PC-9 (cell line): ENCODE data around the gene INPP4A. TPM values are rescaled to one million over a fixed set of nuclear protein-coding genes. Genes with fewer than 3 reads are reported as not detected.
A peak's percentile ranks its signal among the peaks of the same experiment; 100 is the strongest.

Source experiments
- BruUV-seq: library from RNA; stranded (reverse); fragments of 400-500 nt; replicated peaks from 2 replicates; lab custom pipeline; 2021; lab: Mats Ljungman, UMichigan
- CTCF ChIA-PET: fragments of 300-600 bp; sonication (Branson Sonifier 250); formaldehyde crosslinking; loops from one replicate; lab custom pipeline; 2022; ENCODE audit warnings: antibody characterized with exemption; lab: Charles Lee
- POLR2A ChIA-PET: fragments of 300-600 bp; sonication (Branson Sonifier 250); formaldehyde crosslinking; loops from one replicate; lab custom pipeline; 2022; ENCODE audit warnings: antibody characterized with exemption; ENCODE audit not compliant: unreplicated experiment; lab: Charles Lee
- DNase-seq, 2 experiments: peaks; one replicate each; pipeline versions ENCODE4 v3.0.0 to v3.0.0-alpha.2; 2015 to 2022; ENCODE audit warnings: mixed read lengths in 1 of 2
- H2AFZ ChIP-seq: fragments of 200-600 bp; sonication (generic); 2 replicates; pipeline ENCODE4 v1.8.1; 2017; ENCODE audit warnings: antibody characterized with exemption
- H3F3A ChIP-seq: fragments of 200-600 bp; sonication (generic); 2 replicates; pipeline ENCODE4 v1.8.1; 2017; ENCODE audit warnings: antibody characterized with exemption, mild to moderate bottlenecking, low read depth; ENCODE audit not compliant: insufficient read depth
- H3K27ac ChIP-seq: fragments of 200-600 bp; sonication (generic); 2 replicates; pipeline ENCODE4 v1.6.1; 2016; ENCODE audit warnings: mixed run types
- H3K27me3 ChIP-seq: fragments of 200-600 bp; sonication (generic); 2 replicates; pipeline ENCODE4 v1.6.1; 2016; ENCODE audit warnings: low read depth, mixed run types; ENCODE audit not compliant: insufficient read depth
- H3K36me3 ChIP-seq: fragments of 200-600 bp; sonication (generic); 2 replicates; pipeline ENCODE4 v1.6.1; 2016; ENCODE audit warnings: low read depth, mixed run types
- H3K4me1 ChIP-seq: fragments of 200-600 bp; sonication (generic); replicated peaks from 2 replicates; pipeline ENCODE4 v1.6.1; 2016; ENCODE audit warnings: mixed run types; ENCODE audit not compliant: insufficient read depth
- H3K4me2 ChIP-seq: fragments of 200-600 bp; sonication (generic); 2 replicates; pipeline ENCODE4 v1.6.1; 2017; ENCODE audit warnings: mixed run types
- H3K4me3 ChIP-seq: fragments of 200-600 bp; sonication (generic); 2 replicates; pipeline ENCODE4 v1.6.1; 2016; ENCODE audit warnings: mixed run types
- H3K79me2 ChIP-seq: fragments of 200-600 bp; sonication (generic); 2 replicates; pipeline ENCODE4 v1.6.1; 2017; ENCODE audit warnings: low read depth, mixed run types
- H3K9me2 ChIP-seq: fragments of 200-600 bp; sonication (generic); 2 replicates; pipeline ENCODE4 v1.8.1; 2017; ENCODE audit warnings: mild to moderate bottlenecking; ENCODE audit not compliant: insufficient read depth
- H3K9me3 ChIP-seq: fragments of 200-600 bp; sonication (generic); 2 replicates; pipeline ENCODE4 v1.8.1; 2016; ENCODE audit warnings: low read depth; ENCODE audit not compliant: insufficient read depth
- H4K20me1 ChIP-seq: fragments of 200-600 bp; sonication (generic); 2 replicates; pipeline ENCODE4 v1.8.1; 2017; ENCODE audit not compliant: insufficient read depth
- EZH2 ChIP-seq: fragments of 200-600 bp; sonication (generic); IDR thresholded peaks from 2 replicates; pipeline ENCODE4 v1.8.0; 2017; ENCODE audit warnings: antibody characterized with exemption, low read depth
- intact Hi-C: fragments of 100-400 bp; cut with micrococcal nuclease; formaldehyde crosslinking; loops from one replicate; pipeline ENCODE4 v1.10.0; 2022; ENCODE audit not compliant: unreplicated experiment
- total RNA-seq: library from RNA; stranded (reverse); gene quantifications from 2 replicates; pipeline ENCODE4 v1.2.3, GENCODE V29; 2021
- TF ChIP-seq, protein P1 (sequence below): fragments of 200-600 bp; sonication (generic); conservative IDR thresholded peaks from 2 replicates; pipeline ENCODE4 v1.6.1; 2017; ENCODE audit warnings: mixed run types, antibody characterized with exemption, mild to moderate bottlenecking, moderate library complexity

The INPP4A gene
- total RNA-seq, 1 experiment from 2014 or later: 52.9 TPM

- TF ChIP-seq EZH2: no peak
- TF ChIP-seq, protein P1, sequence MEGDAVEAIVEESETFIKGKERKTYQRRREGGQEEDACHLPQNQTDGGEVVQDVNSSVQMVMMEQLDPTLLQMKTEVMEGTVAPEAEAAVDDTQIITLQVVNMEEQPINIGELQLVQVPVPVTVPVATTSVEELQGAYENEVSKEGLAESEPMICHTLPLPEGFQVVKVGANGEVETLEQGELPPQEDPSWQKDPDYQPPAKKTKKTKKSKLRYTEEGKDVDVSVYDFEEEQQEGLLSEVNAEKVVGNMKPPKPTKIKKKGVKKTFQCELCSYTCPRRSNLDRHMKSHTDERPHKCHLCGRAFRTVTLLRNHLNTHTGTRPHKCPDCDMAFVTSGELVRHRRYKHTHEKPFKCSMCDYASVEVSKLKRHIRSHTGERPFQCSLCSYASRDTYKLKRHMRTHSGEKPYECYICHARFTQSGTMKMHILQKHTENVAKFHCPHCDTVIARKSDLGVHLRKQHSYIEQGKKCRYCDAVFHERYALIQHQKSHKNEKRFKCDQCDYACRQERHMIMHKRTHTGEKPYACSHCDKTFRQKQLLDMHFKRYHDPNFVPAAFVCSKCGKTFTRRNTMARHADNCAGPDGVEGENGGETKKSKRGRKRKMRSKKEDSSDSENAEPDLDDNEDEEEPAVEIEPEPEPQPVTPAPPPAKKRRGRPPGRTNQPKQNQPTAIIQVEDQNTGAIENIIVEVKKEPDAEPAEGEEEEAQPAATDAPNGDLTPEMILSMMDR: no peak
- Histone ChIP-seq H3K27me3 (no peaks in the 10 kb centered on the region), H3K79me2 (peaks cover 96% of the 10 kb centered on the region), H3K9me3 (no peaks in the 10 kb centered on the region), H3K9me2 (no peaks in the 10 kb centered on the region), H4K20me1 (no peaks in the 10 kb centered on the region), H3K36me3 (no peaks in the 10 kb centered on the region), H3K4me1 (peaks cover 60% of the 10 kb centered on the region), H3K4me2 (no peak overlapping the region), H2AFZ (no peak overlapping the region), H3F3A (peaks cover 25% of the 10 kb centered on the region), H3K4me3 (no peak overlapping the region), H3K27ac (peak overlapping the region; percentile 92; the same call in 1 of the 2 replicates)
- CTCF ChIA-PET: no interaction called here
- no TSS peak for BruUV-seq
- POLR2A ChIA-PET: no interaction called here
- DNase-seq: no peak
- intact Hi-C loops: loop anchor here (5.0 kb wide), 1 partner anchor 47 kb away; no protein-coding TSS in a partner anchor
Measured at GRCh38 chr2:98455494-98455976, 10.9 kb downstream of the INPP4A start.

- ChIA-PET CTCF (interaction anchor here (0.5 to 1.0 kb wide), 2 partner anchors 44 to 191 kb away, joined by 3 read pairs; no protein-coding TSS in a partner anchor), POLR2A (interaction anchor here (0.6 to 0.7 kb wide), 4 partner anchors 9 to 166 kb away, joined by 3 to 12 read pairs (median 4); no protein-coding TSS in a partner anchor)
- no peaks in the 10 kb centered on the region for H3K27me3 ChIP-seq
- no peak overlapping the region for H2AFZ ChIP-seq
- peaks cover 25% of the 10 kb centered on the region for H3F3A ChIP-seq
- BruUV-seq: no TSS peak
- H3K36me3 ChIP-seq: no peaks in the 10 kb centered on the region
- H3K4me2 ChIP-seq: peak overlapping the region; percentile 58
- no peaks in the 10 kb centered on the region for H3K9me2 ChIP-seq
- H3K4me1 ChIP-seq: peaks cover 62% of the 10 kb centered on the region
- intact Hi-C loops: loop anchor here (1.0 to 5.0 kb wide), 2 partner anchors 26 to 45 kb away; no protein-coding TSS in a partner anchor
- peak; percentile 44 to 94 for DNase-seq
- H3K4me3 ChIP-seq: no peak overlapping the region
- H3K79me2 ChIP-seq: peaks cover 94% of the 10 kb centered on the region
- TF ChIP-seq EZH2: no peak
- TF ChIP-seq, protein P1: no peak
- no peaks in the 10 kb centered on the region for H3K9me3 ChIP-seq
- H4K20me1 ChIP-seq: no peaks in the 10 kb centered on the region
- H3K27ac ChIP-seq: peak overlapping the region; percentile 92
Measured at GRCh38 chr2:98457045-98457696, 12.5 kb downstream of the INPP4A start.

DNA sequence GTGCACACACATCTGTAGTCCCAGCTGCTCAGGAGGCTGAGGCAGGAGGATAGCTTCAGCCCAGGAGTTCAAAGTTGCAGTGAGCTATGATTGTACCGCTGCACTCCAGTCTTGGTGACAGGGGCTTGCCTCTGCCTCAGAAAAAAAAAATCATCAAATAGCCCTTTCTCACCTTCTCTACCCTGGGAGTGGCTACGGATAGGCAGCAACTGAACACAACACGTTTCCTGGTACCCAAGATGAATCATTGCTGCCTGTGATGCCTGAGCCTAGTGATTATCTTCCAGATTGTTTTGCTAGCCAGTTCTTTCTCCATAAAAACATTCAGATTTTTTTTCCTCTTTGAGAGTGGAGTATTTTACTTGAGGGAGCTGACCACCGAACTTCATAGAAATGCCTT is 13.5 kb downstream of the INPP4A start:
- TF ChIP-seq, protein P1: no peak
- no peak for TF ChIP-seq EZH2
- Histone ChIP-seq H3K9me2 (no peaks in the 10 kb centered on the region), H3K79me2 (peaks cover 88% of the 10 kb centered on the region), H3K27ac (peak overlapping the region; percentile 92), H3K9me3 (no peaks in the 10 kb centered on the region), H4K20me1 (no peaks in the 10 kb centered on the region), H3K4me1 (peaks cover 62% of the 10 kb centered on the region), H3K4me2 (peak overlapping the region; percentile 58; the same call in 1 of the 2 replicates), H3K36me3 (no peaks in the 10 kb centered on the region), H3F3A (peaks cover 25% of the 10 kb centered on the region), H3K4me3 (no peak overlapping the region), H2AFZ (no peak overlapping the region), H3K27me3 (no peaks in the 10 kb centered on the region)
- intact Hi-C loops: loop anchor here (1.0 to 5.0 kb wide), 2 partner anchors 13 to 44 kb away; no protein-coding TSS in a partner anchor
- CTCF ChIA-PET: interaction anchor here (1.0 kb wide), 1 partner anchor 46 kb away, joined by 3 read pairs; no protein-coding TSS in a partner anchor
- BruUV-seq: no TSS peak
- POLR2A ChIA-PET: no interaction called here
- peak; percentile 47 to 83 for DNase-seq
